K562 (cell line): ENCODE measurements around the gene HSPA1B. TPM values are rescaled to one million over a fixed set of nuclear protein-coding genes. Genes with fewer than 3 reads are reported as not detected.

Experiments
- CHD2 ChIP-seq: IDR thresholded peaks from 2 replicates; pipeline ENCODE4 v1.6.1; 2011; ENCODE audit warnings: low read depth, low read length
- E2F1 ChIP-seq: sonication (generic); formaldehyde crosslinking; IDR thresholded peaks from 2 replicates; pipeline ENCODE4 v1.8.1; 2023; ENCODE audit warnings: mild to moderate bottlenecking, missing genetic modification reagents, moderate library complexity
- EGR1 ChIP-seq: fragments of 450-650 bp; conservative IDR thresholded peaks from 2 replicates; pipeline ENCODE4 v1.6.1; 2017; ENCODE audit warnings: mild to moderate bottlenecking
- JUND ChIP-seq, 2 experiments: IDR thresholded peaks; 2 replicates in 1 of 2; 3 replicates in 1 of 2; pipeline ENCODE4 v1.6.1; 2011; ENCODE audit warnings: borderline replicate concordance in 2 of 2, low read depth in 2 of 2, low read length in 2 of 2, improper control_type of control experiment in 1 of 2, missing biosample characterization in 1 of 2, missing genetic modification characterization in 1 of 2, missing genetic modification reagents in 1 of 2
- NKRF ChIP-seq: fragments of 450-650 bp; IDR thresholded peaks from 2 replicates; pipeline ENCODE4 v1.6.1; 2016; ENCODE audit warnings: borderline replicate concordance
- STAT5A ChIP-seq: IDR thresholded peaks from 2 replicates; pipeline ENCODE4 v1.6.1; 2012; ENCODE audit warnings: low read length, inconsistent platforms, borderline replicate concordance
- ZNF518B ChIP-seq: fragments of 250-450 bp; sonication (Bioruptor Pico); IDR thresholded peaks from 2 replicates; pipeline ENCODE4 v1.5.0; 2021; ENCODE audit warnings: mild to moderate bottlenecking, moderate library complexity
- ZNF583 ChIP-seq: fragments of 250-450 bp; sonication (Bioruptor Pico); IDR thresholded peaks from 2 replicates; pipeline ENCODE4 v1.4.0; 2020
- ZNF655 ChIP-seq: fragments of 250-450 bp; sonication (Bioruptor Pico); IDR thresholded peaks from 2 replicates; pipeline ENCODE4 v1.5.0; 2021
- ZNF740 ChIP-seq, 3 experiments: fragments of 200-800 bp in 1 of 3; sonication (Bioruptor generic) in 1 of 3; sonication (generic) in 1 of 3; formaldehyde crosslinking in 1 of 3; IDR thresholded peaks; 2 replicates each; pipeline versions ENCODE4 v1.6.1 to v1.8.0; 2016 to 2022; ENCODE audit warnings: mild to moderate bottlenecking in 2 of 3, missing compliant biosample characterization in 2 of 3, missing genetic modification characterization in 2 of 3, missing genetic modification reagents in 1 of 3
- polyA plus RNA-seq, 8 experiments: library from polyadenylated mRNA; depleted of rRNA in 4 of 8; stranded (reverse) in 5 of 8; unstranded in 3 of 8; fragments of >200 nt; fragmentation: Nextera tagmentation in 2 of 8; fragmentation: Illumina TruSeq in 1 of 8; extraction: Ambion mirVana in 2 of 8; extraction: Trizol in 1 of 8; gene quantifications; 2 replicates each; pipeline versions ENCODE4 v1.2.1 to v1.2.3, GENCODE V29; 2011 to 2014; ENCODE audit warnings: inconsistent platforms in 1 of 8, missing spikeins in 1 of 8
- total RNA-seq, 7 experiments: library from RNA; depleted of rRNA in 6 of 7; stranded (reverse); fragments of >200 nt in 6 of 7; fragmentation: Illumina TruSeq in 2 of 7; extraction: Trizol in 2 of 7; gene quantifications; 2 replicates each; pipeline versions ENCODE4 v1.2.1 to v1.2.3, GENCODE V29; 2011 to 2021; ENCODE audit warnings: low replicate concordance in 1 of 7
- TF ChIP-seq, protein P1 (sequence below): fragments of 450-650 bp; IDR thresholded peaks from 2 replicates; pipeline ENCODE4 v1.6.1; 2016; ENCODE audit warnings: low read depth, mild to moderate bottlenecking, moderate library complexity
- TF ChIP-seq, protein P2 (sequence below): fragments of 250-450 bp; sonication (Bioruptor Pico); IDR thresholded peaks from 2 replicates; pipeline ENCODE4 v1.5.0; 2020; ENCODE audit warnings: mild to moderate bottlenecking

Gene HSPA1B
- total and polyA plus RNA-seq, 9 of the 15 experiments (the other 6 are each of a cell fraction or from before 2014, with no cell fraction given): 0.27 to 227 (median 51.2) TPM

DNA sequence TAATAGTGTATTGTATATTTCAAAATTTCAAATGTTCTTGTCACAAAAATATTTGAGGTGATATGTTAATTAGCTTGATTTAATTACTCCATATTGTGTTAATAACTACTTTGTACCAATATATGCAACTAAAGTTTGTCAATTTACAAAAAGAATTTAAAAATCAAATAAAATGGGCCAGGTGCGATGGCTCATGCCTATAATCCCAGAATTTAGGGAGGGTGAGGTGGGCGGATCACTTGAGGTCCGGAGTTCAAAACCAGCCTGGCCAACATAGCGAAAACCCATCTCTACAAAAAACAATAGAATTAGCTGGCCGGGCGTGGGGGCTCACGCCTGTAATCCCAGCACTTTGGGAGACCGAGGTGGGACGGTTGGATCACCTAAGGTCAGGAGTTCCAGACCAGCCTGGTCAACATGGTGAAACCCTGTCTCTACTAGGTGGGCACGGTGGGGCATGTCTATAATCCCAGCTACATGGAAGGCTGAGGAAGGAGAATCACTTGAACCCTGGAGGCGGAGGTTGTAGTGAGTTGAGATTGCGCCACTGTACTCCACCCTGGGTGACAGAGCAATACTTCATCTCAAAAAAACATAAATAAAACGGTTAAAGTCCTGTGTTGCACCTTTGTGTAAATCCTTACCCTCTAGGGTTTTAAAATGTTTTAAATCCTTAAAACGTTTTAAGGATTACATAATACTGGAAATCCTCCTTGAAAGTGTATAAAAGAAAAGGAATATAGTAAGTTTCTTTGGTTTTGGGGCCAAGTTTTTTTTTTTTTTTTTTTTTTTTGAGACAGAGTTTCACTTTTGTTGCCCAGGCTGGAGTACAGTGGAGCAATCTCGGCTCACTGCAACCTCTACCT, 4.0 kb downstream of the HSPA1B start (continued):
- TF ChIP-seq ZNF740 (CRISPR knock-in tag; IDR thresholded peaks at IDR 0.05) (no peak), ZNF740 (tag; IDR thresholded peaks at IDR 0.05) (no peak; a peak in 1 of 4 replicates), E2F1 (CRISPR knock-in tag) (no peak), EGR1 (no peak), STAT5A (no peak), CHD2 (no peak; the same call in 1 of the 2 replicates), NKRF (peak; percentile 37; the same call in 1 of the 2 replicates), ZNF518B (no peak), ZNF655 (CRISPR knock-in tag) (no peak), JUND (IDR thresholded peaks at IDR 0.05; ENCODE audit: borderline replicate concordance, low read depth, low read length) (no peak), JUND (tag; IDR thresholded peaks at IDR 0.05; ENCODE audit: borderline replicate concordance, low read depth, low read length) (peak; percentile 30; the same call in 1 of the 3 replicates), ZNF583 (CRISPR knock-in tag) (no peak)
- TF ChIP-seq, protein P1, sequence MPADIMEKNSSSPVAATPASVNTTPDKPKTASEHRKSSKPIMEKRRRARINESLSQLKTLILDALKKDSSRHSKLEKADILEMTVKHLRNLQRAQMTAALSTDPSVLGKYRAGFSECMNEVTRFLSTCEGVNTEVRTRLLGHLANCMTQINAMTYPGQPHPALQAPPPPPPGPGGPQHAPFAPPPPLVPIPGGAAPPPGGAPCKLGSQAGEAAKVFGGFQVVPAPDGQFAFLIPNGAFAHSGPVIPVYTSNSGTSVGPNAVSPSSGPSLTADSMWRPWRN: no peak
- TF ChIP-seq, protein P2, sequence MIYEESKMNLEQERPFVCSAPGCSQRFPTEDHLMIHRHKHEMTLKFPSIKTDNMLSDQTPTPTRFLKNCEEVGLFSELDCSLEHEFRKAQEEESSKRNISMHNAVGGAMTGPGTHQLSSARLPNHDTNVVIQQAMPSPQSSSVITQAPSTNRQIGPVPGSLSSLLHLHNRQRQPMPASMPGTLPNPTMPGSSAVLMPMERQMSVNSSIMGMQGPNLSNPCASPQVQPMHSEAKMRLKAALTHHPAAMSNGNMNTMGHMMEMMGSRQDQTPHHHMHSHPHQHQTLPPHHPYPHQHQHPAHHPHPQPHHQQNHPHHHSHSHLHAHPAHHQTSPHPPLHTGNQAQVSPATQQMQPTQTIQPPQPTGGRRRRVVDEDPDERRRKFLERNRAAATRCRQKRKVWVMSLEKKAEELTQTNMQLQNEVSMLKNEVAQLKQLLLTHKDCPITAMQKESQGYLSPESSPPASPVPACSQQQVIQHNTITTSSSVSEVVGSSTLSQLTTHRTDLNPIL: no peak
